ENCODE measurements around the gene FRAS1.

GRCh38 chr4:78454016-78454415 lies 396.9 kb downstream of the FRAS1 start:
- TF ChIP-seq, protein P1, sequence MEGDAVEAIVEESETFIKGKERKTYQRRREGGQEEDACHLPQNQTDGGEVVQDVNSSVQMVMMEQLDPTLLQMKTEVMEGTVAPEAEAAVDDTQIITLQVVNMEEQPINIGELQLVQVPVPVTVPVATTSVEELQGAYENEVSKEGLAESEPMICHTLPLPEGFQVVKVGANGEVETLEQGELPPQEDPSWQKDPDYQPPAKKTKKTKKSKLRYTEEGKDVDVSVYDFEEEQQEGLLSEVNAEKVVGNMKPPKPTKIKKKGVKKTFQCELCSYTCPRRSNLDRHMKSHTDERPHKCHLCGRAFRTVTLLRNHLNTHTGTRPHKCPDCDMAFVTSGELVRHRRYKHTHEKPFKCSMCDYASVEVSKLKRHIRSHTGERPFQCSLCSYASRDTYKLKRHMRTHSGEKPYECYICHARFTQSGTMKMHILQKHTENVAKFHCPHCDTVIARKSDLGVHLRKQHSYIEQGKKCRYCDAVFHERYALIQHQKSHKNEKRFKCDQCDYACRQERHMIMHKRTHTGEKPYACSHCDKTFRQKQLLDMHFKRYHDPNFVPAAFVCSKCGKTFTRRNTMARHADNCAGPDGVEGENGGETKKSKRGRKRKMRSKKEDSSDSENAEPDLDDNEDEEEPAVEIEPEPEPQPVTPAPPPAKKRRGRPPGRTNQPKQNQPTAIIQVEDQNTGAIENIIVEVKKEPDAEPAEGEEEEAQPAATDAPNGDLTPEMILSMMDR (conservative IDR thresholded peaks at IDR 0.05): no peak
- TF ChIP-seq EZH2 (IDR thresholded peaks at IDR 0.05; ENCODE audit: low read depth): no peak
